ENCODE data around the gene NLGN4X. TPM values are rescaled to one million over a fixed set of nuclear protein-coding genes. Genes with fewer than 3 reads are reported as not detected.

NLGN4X gene
- total and polyA plus RNA-seq, 8 donors: 0.11 to 1.4 (median 0.48) TPM

GRCh38 chrX:5867778-5868177, 360.9 kb downstream of the NLGN4X start:
- DNase-seq: no peak
- Histone ChIP-seq H3K36me3 (no peaks in the 10 kb centered on the region), H3K4me1 (no peaks in the 10 kb centered on the region), H3K27me3 (no peaks in the 10 kb centered on the region), H3K4me3 (no peak overlapping the region), H3K9me3 (no peaks in the 10 kb centered on the region), H3K27ac (no peak overlapping the region)
- intact Hi-C loops (cut with DNase I): no loop called here
- TF ChIP-seq CTCF (IDR thresholded peaks at IDR 0.05): no peak
- ATAC-seq: no peak
- peak; percentile 49 for FAIRE-seq
- WGBS, 2 donors: 77 to 78% methylated on average over 2 of the region's 2 CpGs

- no peak overlapping the region for H3K4me3 ChIP-seq
- 57 to 66% methylated on average over 6 of the region's 6 CpGs for WGBS, 2 donors
- no peak overlapping the region for H3K27ac ChIP-seq
- H3K27me3 ChIP-seq: no peaks in the 10 kb centered on the region
- no peak for TF ChIP-seq CTCF (IDR thresholded peaks at IDR 0.05)
- no peaks in the 10 kb centered on the region for H3K9me3 ChIP-seq
- no peaks in the 10 kb centered on the region for H3K36me3 ChIP-seq
- DNase-seq (no peak), FAIRE-seq (peak; percentile 5), ATAC-seq (no peak)
- intact Hi-C loops (cut with DNase I): no loop called here
- H3K4me1 ChIP-seq: no peaks in the 10 kb centered on the region
Observed at GRCh38 chrX:5857232-5857631, 371.4 kb downstream of the NLGN4X start.

- no peak for TF ChIP-seq CTCF (IDR thresholded peaks at IDR 0.05)
- ATAC-seq (peak in 3 of 4 donors; percentile 31 to 82 (median 55)), FAIRE-seq (no peak), DNase-seq (peak in 2 of 6 donors; percentile 8 to 20)
- Histone ChIP-seq H3K9me3 (no peaks in the 10 kb centered on the region), H3K4me3 (no peak overlapping the region), H3K27me3 (no peaks in the 10 kb centered on the region), H3K36me3 (no peaks in the 10 kb centered on the region), H3K27ac (no peak overlapping the region), H3K4me1 (no peaks in the 10 kb centered on the region)
- 16 to 33% methylated on average over 2 of the region's 2 CpGs for WGBS, 2 donors
- intact Hi-C loops (cut with DNase I): no loop called here
Observed at GRCh38 chrX:5852941-5853340, 375.7 kb downstream of the NLGN4X start.

GRCh38 chrX:5842601-5843000, 386.1 kb downstream of the NLGN4X start:
- DNase-seq (no peak), ATAC-seq (no peak), FAIRE-seq (no peak)
- WGBS, 2 donors: 67 to 79% methylated on average over 2 of the region's 2 CpGs
- peaks cover 0 to 3% (median 0%) of the 10 kb centered on the region in 4 donors for H3K27me3 ChIP-seq
- H3K4me3 ChIP-seq: no peak overlapping the region
- H3K27ac ChIP-seq: no peak overlapping the region
- no peaks in the 10 kb centered on the region for H3K36me3 ChIP-seq
- H3K9me3 ChIP-seq: no peaks in the 10 kb centered on the region
- intact Hi-C loops (cut with DNase I): no loop called here
- H3K4me1 ChIP-seq: no peaks in the 10 kb centered on the region
- TF ChIP-seq CTCF (IDR thresholded peaks at IDR 0.05): no peak

Data from pancreas (tissue), 10 donors.